Measurements from ENCODE around the gene SEMA3C.
"Not testable (repeated sequence)": the region's sequence is repeated elsewhere in the genome, so short reads cannot be mapped to it uniquely, and the experiment has no call there.

The SEMA3C gene

GRCh38 chr7:80918909-80919721 is at the start of gene SEMA3C:
TSS of gene SEMA3C (minus strand) at chr7:80919051. CDS start at chr7:80916781, 2,270 bp downstream.
- DNase-seq = peak; percentile 69

- no peak for DNase-seq
Observed at GRCh38 chr7:80968606-80969005, 49.8 kb upstream of the SEMA3C start.

GRCh38 chr7:80967917-80968297 is 49.1 kb upstream of the SEMA3C start:
- DNase-seq = no peak

DNA sequence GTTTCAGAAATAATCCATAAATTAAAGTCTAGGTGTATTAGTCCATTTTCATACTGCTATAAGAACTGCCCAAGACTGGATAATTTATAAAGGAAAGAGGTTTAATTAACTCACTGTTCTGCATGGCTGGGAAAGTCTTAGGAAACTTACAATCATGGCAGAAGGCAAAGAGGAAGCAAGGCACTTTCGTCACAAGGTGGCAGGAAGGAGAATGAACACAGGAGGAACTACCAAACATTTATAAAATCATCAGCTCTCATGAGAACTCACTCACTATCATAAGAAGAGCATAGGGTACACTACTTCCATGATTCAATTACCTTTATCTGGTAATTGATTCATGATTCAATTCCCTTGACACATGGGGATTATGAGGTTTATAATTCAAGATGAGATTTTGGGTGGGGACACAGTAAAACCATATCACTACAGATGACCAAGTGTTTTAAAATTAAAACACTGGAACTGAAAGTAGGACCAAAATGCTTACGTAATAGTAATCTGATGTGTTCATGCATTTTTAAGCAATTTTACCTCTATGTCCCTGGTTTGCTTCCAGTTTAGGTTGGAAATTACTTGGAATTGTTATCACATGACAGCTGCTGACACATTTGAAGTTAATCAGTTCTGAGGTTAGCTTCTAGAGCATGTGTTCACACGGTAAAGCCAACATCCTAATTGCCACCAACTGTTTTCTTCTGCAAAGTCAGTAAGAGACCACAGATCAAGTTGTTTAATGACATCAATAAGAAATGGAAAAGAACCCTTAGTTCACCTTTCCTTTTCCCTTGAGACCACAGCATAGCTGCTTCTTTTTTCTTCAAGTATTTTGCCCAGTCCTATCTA is 48.4 kb upstream of the SEMA3C start:
- DNase-seq = peak; percentile 6

DNA sequence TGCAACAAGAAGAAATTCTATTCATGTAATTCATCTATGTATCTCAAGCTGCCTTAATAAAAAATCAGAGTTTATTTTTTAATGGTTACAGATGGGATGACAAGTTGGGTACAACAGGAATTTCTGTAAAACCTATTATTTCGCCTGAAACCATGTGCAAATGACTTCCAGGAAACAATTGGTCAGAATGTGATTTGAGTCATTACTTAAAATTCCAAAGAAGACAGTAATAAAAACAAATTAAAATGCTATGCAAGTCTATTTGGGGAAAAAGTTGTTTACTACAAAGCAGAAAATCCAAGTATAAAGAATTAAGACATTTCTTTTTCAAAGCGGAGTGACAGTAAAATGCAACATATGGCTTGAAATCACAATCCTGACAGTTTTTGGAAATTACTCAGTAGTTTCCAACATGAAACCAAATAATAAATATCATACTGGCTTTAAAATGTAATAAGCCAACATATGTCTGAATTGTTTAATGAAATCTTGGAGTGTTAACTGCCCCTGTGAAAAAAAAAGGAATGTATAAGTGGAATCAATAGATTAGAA is 41.5 kb upstream of the SEMA3C start:
- no peak for DNase-seq

DNA sequence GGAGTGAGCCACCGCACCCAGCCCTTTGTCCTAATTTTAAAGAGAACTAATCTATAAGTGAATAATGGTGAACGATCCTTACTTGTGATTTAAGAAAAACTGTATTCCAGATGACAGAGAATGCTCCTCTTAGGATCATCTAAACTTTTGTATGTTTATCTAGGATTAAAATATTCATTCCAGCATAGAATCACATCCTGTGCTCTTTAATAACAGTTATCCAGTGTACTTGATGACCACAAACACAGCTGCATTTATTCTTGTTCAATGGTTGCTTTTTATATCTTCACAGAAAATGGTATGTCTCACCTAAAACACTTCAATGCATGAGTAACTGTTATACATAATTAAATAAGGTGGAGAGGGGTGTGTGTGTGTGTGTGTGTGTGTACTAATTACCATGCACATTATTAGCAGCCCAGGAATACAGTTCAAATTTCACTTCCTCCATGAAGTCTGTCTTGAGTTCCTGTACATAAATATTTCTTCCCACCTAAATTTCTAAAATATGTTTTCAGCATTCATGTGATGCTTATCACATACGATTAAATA is 38.5 kb upstream of the SEMA3C start:
- no peak for DNase-seq

DNA sequence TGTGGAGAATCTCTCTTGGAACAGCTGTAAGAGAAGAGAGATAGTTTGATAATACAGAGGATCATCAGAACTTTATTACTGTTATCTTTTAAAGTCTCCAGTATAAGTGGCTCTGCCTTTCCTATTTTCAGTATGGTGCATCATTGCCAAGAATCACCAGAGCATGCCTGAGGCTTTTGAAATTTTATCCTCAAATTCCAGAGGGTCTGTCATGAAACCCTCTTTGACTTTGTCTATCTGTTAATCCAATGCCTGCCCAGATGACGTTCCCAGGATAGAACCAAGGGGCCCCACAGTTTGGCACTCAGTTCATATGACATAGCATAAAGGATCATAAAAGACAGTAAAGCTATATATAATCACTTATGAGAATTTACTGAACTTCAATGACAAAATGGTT is 35.3 kb upstream of the SEMA3C start:
- no peak for DNase-seq

GRCh38 chr7:80950550-80950967 is 31.7 kb upstream of the SEMA3C start:
- no peak for DNase-seq

- no peak for DNase-seq
Observed at GRCh38 chr7:80949449-80949848, 30.6 kb upstream of the SEMA3C start.

GRCh38 chr7:80946858-80947257 is 28.0 kb upstream of the SEMA3C start:
- no peak for DNase-seq

DNA sequence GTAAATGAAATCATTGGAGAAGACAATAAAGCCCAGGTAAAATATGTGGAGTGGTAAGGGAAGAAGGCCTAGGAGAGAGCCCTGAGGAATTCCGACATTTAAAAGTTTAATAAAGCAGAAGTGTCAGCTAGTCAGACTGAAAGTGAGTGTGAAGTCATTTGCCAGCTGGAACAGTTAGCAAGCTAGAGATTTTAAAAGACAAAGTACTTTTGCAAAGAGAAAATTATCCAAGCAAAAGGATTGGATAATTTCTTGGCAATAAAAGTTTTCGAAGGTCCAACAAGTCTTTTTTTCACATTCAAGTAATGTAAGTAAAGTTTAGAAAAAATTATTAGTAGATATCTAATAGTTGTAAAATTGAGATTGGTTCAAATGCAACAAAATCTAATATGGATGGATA is 27.1 kb upstream of the SEMA3C start:
- no peak for DNase-seq

DNA sequence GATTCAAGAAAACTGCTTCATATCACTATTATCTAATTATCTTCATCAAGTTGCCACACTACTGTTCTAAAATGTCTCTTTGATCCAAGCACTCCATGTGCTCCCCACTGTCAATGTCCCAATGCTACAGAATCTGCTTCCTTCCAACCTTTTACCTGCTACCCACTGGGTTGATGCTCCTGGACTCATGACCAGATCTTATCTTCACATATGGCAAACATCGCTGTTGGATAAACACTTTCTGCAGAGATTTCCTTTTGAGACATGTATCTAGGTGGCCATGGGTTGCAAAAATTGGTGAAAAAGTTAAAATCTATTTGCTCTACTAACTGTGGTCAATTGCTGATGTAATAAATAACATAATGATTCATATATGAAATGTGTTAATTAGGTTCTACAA is 24.5 kb upstream of the SEMA3C start:
- DNase-seq = no peak

- peak; percentile 65 for DNase-seq
Observed at GRCh38 chr7:80942261-80943041, 23.6 kb upstream of the SEMA3C start.

DNA sequence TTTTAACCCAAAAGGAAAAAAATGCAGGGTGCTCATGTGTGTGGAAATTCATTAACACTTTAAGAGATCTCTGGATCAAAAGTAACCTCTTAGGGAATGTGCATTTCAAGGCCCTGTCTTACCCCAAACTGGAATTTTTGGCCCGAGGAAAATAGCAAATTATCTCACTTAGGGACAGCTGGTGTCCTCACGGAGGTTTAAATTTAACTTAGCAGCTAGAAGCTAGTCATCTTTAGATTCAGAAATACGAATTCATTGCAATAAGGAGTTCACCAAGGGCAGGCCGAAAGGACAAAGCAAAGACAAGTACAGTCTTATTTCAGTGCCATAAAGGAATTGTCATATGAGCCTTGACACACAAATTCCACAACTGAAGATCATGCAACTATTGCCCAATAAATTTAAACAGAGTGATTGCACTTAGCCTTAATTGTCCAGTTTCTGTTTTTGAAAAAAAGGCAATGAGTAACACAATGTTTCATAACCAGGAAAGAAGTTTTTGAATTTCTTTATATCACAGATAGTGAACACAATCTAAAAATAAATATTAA is 22.4 kb upstream of the SEMA3C start:
- no peak for DNase-seq

- no peak for DNase-seq
Observed at GRCh38 chr7:80940539-80941207, 21.8 kb upstream of the SEMA3C start.

DNA sequence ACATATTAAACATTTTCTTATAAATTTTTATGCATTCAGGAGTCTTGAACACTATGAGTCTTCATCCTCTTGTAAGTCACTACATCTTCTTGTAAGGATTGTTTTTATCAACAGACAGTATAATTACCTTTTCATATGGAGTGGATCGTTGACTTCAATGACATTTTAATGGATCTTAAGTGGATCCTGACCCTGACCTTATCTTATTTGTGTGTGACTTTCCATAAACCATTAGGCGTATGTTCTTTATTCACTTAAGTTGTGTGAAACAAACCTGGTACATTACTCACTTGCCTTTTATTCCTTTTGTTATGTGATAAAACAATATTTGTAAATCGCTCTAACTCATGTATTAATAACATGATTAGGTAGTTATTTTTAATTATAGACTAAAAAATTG is 18.5 kb upstream of the SEMA3C start:
- no peak for DNase-seq

DNA sequence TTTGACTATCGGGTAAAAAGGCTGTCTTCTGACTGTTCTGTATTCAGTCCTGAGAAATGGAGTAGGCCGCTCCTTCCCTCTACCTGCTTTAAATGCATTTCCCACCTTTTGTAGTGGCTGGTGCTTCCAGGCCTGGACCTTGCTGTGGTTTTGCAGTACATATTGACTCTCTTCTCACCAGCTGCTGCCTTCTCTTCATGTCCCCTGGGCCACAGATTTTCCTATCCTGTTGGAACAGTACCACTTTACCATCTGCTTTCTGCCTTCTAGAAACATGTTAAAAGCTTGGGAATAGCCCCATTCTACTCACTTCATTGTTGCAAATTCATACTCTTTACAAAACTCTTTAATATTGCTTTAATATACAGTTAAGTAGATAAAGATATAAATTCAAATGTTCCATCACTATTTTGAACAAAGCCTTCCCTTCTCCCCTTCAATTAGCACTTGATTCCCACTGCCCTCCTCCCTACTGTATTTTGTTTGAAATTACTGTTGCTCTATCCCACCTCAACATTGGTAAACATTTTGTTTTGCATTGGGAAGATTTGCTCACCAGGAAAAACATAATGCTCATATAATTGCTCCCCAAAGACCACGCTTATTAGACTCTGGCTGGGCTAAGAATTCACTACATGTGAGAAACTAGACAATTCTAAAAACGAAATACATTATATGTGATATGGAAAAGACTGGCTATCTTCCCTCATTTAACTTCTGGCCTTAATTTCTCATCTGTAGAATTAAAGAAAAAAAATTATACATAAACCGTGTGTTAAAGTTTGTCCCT is 17.3 kb upstream of the SEMA3C start:
- peak; percentile 92 for DNase-seq

DNA sequence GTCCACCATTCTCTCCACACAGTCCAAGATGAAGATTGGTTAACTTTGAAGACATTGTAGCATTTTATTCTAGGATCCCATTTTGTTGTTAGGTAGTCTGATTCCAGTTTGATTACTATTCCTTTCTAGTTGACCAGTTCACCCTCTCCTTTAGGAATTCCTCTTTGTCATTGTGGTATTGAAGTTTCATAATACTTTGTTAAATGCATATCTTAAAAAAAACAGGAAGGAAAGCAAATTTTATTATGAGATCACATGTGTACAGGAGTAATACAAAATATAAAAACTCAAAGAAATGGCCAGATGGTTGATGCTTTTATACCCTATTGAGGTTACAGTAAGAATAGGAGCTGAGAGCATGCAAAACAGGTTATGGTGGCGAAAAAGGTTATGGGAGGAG is 15.5 kb upstream of the SEMA3C start:
- DNase-seq = no peak

DNA sequence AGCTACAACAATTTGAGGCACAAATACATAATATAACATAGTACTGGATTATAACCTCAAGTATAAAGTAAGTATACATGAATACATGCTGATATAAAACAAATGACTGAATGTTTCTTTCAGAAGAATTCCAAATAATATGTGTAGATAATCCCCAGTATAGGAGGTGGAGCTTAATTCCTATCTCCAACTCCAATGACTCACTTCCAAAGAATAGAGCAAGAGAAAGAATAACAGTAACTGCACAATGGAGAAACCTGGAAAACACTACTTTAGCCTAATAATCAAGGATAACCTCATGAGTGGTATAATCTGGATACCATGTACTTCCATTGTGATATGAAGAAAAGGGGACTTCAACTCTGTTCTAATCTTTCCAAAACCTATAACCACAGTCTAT is 13.7 kb upstream of the SEMA3C start:
- no peak for DNase-seq

DNA sequence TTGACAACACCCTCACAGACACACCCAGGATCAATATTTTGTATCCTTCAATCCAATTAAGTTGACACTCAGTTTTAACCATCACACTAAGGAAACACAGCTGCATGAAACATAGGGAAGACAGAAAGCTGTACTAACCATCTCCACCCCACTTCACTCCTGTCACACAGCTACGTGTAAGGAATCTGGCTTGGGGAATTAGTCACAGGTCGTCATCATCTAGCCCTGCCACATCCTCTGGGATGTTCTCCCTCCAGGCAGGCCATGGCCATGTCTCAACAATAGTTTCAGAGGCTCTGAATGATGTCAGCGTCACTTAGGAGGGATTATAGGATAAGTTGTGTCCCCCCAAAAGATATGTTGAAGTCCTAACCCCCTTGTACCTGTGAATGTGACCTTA is 10.8 kb upstream of the SEMA3C start:
- no peak for DNase-seq

DNA sequence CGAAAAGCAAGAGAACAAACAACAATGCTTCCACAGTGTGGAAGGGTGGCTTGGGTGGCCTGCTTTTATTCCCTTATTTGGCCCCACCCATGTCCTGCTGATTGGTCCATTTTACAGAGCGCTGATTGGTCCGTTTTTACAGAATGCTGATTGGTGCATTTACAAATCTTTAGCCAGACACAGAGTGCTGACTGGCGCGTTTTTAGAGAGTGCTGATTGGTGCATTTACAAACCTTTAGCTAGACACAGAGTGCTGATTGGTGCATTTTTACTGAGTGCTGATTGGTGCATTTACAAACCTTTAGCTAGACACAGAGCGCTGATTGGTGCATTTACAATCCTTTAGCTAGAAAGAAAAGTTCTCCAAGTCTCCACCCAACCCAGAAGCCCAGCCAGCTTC is 8.1 kb upstream of the SEMA3C start:
- DNase-seq = not testable (repeated sequence)
